ENCODE results near the gene ERC1.

The ERC1 gene

DNA sequence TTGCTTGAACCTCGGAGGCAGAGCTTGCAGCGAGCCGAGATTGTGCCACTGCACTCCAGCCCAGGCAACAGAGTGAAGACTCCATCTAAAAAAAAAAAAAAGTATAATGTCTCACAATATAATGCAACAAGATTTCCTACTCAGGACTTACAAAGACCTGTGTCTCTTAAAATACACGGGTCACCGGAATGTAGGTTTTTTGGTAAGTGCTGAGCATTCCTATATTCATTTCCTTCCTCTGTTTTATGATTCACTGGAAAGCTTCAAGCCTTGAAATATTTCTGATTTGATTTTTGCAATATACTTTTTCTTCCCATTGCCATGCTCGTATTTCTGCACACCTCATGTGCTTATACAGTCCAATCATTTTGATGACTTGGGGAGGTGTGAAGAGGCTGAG, 357.6 kb downstream of the ERC1 start:
- Histone ChIP-seq H3K4me3 (replicated peaks; ENCODE audit: insufficient read depth, low read length) (no peak overlapping the region), H3K27ac (replicated peaks) (no peak overlapping the region), H3K27me3 (ENCODE audit: insufficient read depth, poor library complexity, severe bottlenecking) (no peaks in the 10 kb centered on the region)
- TF ChIP-seq SPI1 (IDR thresholded peaks at IDR 0.05; ENCODE audit: borderline replicate concordance, low read depth) (no peak), POLR2AphosphoS5 (IDR thresholded peaks at IDR 0.05; ENCODE audit: low read depth) (no peak), CTCF (IDR thresholded peaks at IDR 0.05; ENCODE audit: insufficient read depth, low read length) (no peak), GABPA (IDR thresholded peaks at IDR 0.05; ENCODE audit: low read depth) (no peak)
- TF ChIP-seq, protein P1, sequence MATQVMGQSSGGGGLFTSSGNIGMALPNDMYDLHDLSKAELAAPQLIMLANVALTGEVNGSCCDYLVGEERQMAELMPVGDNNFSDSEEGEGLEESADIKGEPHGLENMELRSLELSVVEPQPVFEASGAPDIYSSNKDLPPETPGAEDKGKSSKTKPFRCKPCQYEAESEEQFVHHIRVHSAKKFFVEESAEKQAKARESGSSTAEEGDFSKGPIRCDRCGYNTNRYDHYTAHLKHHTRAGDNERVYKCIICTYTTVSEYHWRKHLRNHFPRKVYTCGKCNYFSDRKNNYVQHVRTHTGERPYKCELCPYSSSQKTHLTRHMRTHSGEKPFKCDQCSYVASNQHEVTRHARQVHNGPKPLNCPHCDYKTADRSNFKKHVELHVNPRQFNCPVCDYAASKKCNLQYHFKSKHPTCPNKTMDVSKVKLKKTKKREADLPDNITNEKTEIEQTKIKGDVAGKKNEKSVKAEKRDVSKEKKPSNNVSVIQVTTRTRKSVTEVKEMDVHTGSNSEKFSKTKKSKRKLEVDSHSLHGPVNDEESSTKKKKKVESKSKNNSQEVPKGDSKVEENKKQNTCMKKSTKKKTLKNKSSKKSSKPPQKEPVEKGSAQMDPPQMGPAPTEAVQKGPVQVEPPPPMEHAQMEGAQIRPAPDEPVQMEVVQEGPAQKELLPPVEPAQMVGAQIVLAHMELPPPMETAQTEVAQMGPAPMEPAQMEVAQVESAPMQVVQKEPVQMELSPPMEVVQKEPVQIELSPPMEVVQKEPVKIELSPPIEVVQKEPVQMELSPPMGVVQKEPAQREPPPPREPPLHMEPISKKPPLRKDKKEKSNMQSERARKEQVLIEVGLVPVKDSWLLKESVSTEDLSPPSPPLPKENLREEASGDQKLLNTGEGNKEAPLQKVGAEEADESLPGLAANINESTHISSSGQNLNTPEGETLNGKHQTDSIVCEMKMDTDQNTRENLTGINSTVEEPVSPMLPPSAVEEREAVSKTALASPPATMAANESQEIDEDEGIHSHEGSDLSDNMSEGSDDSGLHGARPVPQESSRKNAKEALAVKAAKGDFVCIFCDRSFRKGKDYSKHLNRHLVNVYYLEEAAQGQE (IDR thresholded peaks at IDR 0.05; ENCODE audit: insufficient replicate concordance, low read depth): no peak
- no peak for DNase-seq (ENCODE audit: low read depth in 1 of 2, low spot score in 1 of 2)

GRCh38 chr12:1350055-1350933, 359.3 kb downstream of the ERC1 start:
- Histone ChIP-seq H3K4me3 (replicated peaks; ENCODE audit: insufficient read depth, low read length) (no peak overlapping the region), H3K27ac (replicated peaks) (no peak overlapping the region), H3K27me3 (ENCODE audit: insufficient read depth, poor library complexity, severe bottlenecking) (no peaks in the 10 kb centered on the region)
- DNase-seq (ENCODE audit: low read depth in 1 of 2, low spot score in 1 of 2): no peak
- TF ChIP-seq POLR2AphosphoS5 (IDR thresholded peaks at IDR 0.05; ENCODE audit: low read depth) (no peak), CTCF (IDR thresholded peaks at IDR 0.05; ENCODE audit: insufficient read depth, low read length) (no peak), SPI1 (IDR thresholded peaks at IDR 0.05; ENCODE audit: borderline replicate concordance, low read depth) (no peak)
- TF ChIP-seq, protein P1 (IDR thresholded peaks at IDR 0.05; ENCODE audit: insufficient replicate concordance, low read depth): no peak

DNA sequence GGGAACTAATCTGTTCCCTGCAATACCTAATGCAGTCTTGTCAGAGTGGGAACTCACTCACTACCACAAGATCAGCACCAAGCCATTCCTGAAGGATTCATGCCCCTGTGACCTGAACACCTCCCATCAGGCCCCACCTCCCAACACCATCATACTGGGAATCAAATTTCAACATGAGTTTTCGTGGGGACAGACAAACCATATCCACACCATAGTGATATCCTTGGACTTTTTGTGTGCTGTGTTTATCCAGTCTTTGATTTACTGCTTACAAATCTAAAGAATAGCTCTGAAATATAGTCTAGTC, 359.9 kb downstream of the ERC1 start:
- Histone ChIP-seq H3K27ac (replicated peaks) (no peak overlapping the region), H3K27me3 (ENCODE audit: insufficient read depth, poor library complexity, severe bottlenecking) (no peaks in the 10 kb centered on the region), H3K4me3 (replicated peaks; ENCODE audit: insufficient read depth, low read length) (no peak overlapping the region)
- no peak for TF ChIP-seq GABPA (IDR thresholded peaks at IDR 0.05; ENCODE audit: low read depth)
- no peak for TF ChIP-seq SPI1 (IDR thresholded peaks at IDR 0.05; ENCODE audit: borderline replicate concordance, low read depth)
- no peak for TF ChIP-seq POLR2AphosphoS5 (IDR thresholded peaks at IDR 0.05; ENCODE audit: low read depth)
- TF ChIP-seq, protein P1 (IDR thresholded peaks at IDR 0.05; ENCODE audit: insufficient replicate concordance, low read depth): no peak
- no peak for TF ChIP-seq CTCF (IDR thresholded peaks at IDR 0.05; ENCODE audit: insufficient read depth, low read length)
- DNase-seq (ENCODE audit: low read depth in 1 of 2, low spot score in 1 of 2): no peak
